ENCODE results near the gene AFG3L2. TPM values are rescaled to one million over a fixed set of nuclear protein-coding genes. Genes with fewer than 3 reads are reported as not detected.

The AFG3L2 gene
- total and polyA plus RNA-seq, 9 of the 15 experiments (the other 6 are each of a cell fraction or from before 2014, with no cell fraction given) = 24.1 to 109 (median 84.0) TPM

- Histone ChIP-seq H4K20me1 (replicated peaks; ENCODE audit: control insufficient read depth, insufficient read depth, low read length) (peaks cover 32% of the 10 kb centered on the region), H3K79me2 (ENCODE audit: control insufficient read depth, insufficient read depth, low read length) (peaks cover 86% of the 10 kb centered on the region), H2AFZ (ENCODE audit: low read depth, low read length) (no peak overlapping the region), H3K4me1 (replicated peaks in 1 of 2; ENCODE audit: control insufficient read depth in 2 of 2, insufficient read depth in 2 of 2, low read length in 2 of 2) (peaks cover 24 to 28% of the 10 kb centered on the region in 2 experiments), H3K9me3 (replicated peaks; ENCODE audit: control insufficient read depth, insufficient read depth, low read depth, low read length) (no peaks in the 10 kb centered on the region), H3K27ac (ENCODE audit: extremely low read depth, low read depth, low read length) (no peak overlapping the region), H3K4me3 (no peak overlapping the region), H3K27me3 (ENCODE audit: control insufficient read depth in 2 of 2, insufficient read depth in 2 of 2, low read length in 2 of 2) (no peaks in the 10 kb centered on the region), H3K36me3 (ENCODE audit: control insufficient read depth, insufficient read depth, low read length) (peaks cover 71% of the 10 kb centered on the region), H3K4me2 (ENCODE audit: insufficient read depth, low read length) (no peak overlapping the region), H3K9me1 (ENCODE audit: control insufficient read depth, insufficient read depth, low read length) (peaks cover 3% of the 10 kb centered on the region), H3K9ac (ENCODE audit: insufficient read depth in 1 of 2, low read depth in 2 of 2, low read length in 2 of 2) (no peak overlapping the region; a peak in 1 of 4 replicates)
- DNase-seq (ENCODE audit: extremely low read depth in 1 of 4, low spot score in 3 of 4) = no peak
- POLR2A ChIA-PET = interaction anchor here (0.6 kb wide), 1 partner anchor 591 kb away, joined by 3 read pairs; no protein-coding TSS in a partner anchor
- no TSS peak for BruUV-seq (replicated peaks)
- TF ChIP-seq RAD51 (IDR thresholded peaks at IDR 0.05; ENCODE audit: borderline replicate concordance, low read depth) (no peak), MAFG (tag; conservative IDR thresholded peaks at IDR 0.05) (no peak), BRF1 (IDR thresholded peaks at IDR 0.05; ENCODE audit: borderline replicate concordance, extremely low read depth, insufficient read length) (no peak), HLTF (IDR thresholded peaks at IDR 0.05) (no peak), KLF10 (CRISPR knock-in tag; IDR thresholded peaks at IDR 0.05) (no peak), MBD1 (CRISPR knock-in tag; IDR thresholded peaks at IDR 0.05) (no peak), OTX1 (CRISPR knock-in tag; IDR thresholded peaks at IDR 0.05) (no peak), RAD21 (CRISPR knock-in tag; conservative IDR thresholded peaks at IDR 0.05 in 1 of 2, IDR thresholded peaks at IDR 0.05 in 1 of 2) (no peak), SMC3 (conservative IDR thresholded peaks at IDR 0.05; ENCODE audit: insufficient read depth, low read depth, low read length) (no peak), ZNF695 (CRISPR knock-in tag; IDR thresholded peaks at IDR 0.05) (no peak), ZNF512 (tag; IDR thresholded peaks at IDR 0.05) (no peak), DMBX1 (CRISPR knock-in tag; IDR thresholded peaks at IDR 0.05; ENCODE audit: borderline replicate concordance) (no peak), CCAR2 (IDR thresholded peaks at IDR 0.05; ENCODE audit: low read depth, low read length) (no peak), CREM (IDR thresholded peaks at IDR 0.05; ENCODE audit: low read depth) (no peak), ARHGAP35 (IDR thresholded peaks at IDR 0.05; ENCODE audit: partially characterized antibody) (no peak)
- TF ChIP-seq, protein P1, sequence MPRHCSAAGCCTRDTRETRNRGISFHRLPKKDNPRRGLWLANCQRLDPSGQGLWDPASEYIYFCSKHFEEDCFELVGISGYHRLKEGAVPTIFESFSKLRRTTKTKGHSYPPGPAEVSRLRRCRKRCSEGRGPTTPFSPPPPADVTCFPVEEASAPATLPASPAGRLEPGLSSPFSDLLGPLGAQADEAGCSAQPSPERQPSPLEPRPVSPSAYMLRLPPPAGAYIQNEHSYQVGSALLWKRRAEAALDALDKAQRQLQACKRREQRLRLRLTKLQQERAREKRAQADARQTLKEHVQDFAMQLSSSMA (CRISPR knock-in tag; IDR thresholded peaks at IDR 0.05) = no peak
- TF ChIP-seq, protein P2, sequence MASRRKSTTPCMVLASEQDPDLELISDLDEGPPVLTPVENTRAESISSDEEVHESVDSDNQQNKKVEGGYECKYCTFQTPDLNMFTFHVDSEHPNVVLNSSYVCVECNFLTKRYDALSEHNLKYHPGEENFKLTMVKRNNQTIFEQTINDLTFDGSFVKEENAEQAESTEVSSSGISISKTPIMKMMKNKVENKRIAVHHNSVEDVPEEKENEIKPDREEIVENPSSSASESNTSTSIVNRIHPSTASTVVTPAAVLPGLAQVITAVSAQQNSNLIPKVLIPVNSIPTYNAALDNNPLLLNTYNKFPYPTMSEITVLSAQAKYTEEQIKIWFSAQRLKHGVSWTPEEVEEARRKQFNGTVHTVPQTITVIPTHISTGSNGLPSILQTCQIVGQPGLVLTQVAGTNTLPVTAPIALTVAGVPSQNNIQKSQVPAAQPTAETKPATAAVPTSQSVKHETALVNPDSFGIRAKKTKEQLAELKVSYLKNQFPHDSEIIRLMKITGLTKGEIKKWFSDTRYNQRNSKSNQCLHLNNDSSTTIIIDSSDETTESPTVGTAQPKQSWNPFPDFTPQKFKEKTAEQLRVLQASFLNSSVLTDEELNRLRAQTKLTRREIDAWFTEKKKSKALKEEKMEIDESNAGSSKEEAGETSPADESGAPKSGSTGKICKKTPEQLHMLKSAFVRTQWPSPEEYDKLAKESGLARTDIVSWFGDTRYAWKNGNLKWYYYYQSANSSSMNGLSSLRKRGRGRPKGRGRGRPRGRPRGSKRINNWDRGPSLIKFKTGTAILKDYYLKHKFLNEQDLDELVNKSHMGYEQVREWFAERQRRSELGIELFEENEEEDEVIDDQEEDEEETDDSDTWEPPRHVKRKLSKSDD (conservative IDR thresholded peaks at IDR 0.05; ENCODE audit: low read length) = no peak
- 86% methylated on average over 2 of the region's 2 CpGs for WGBS (ENCODE audit: insufficient coverage, low coverage, missing lambda C conversion rate)
- CTCF ChIA-PET (ENCODE audit: low intra/inter-chr PET ratio) = no interaction called here
- no peak for FAIRE-seq
- ATAC-seq = no peak
- in situ Hi-C loops (cut with MboI) (no loop called here), intact Hi-C loops (cut with micrococcal nuclease) (no loop called here)
Measured at GRCh38 chr18:12371590-12371989, 5.4 kb downstream of the AFG3L2 start.
